G401.6 (cell line): Measurements from ENCODE around the gene FCRL6.

Experiments used
- FAIRE-seq: peaks from 2 replicates; lab custom pipeline; 2012; peaks lifted over from hg19 to GRCh38; lab: Jason Lieb, UNC

The FCRL6 gene

GRCh38 chr1:159835862-159836525, 33.8 kb downstream of the FCRL6 start:
- no peak for FAIRE-seq

- no peak for FAIRE-seq
Measured at GRCh38 chr1:159838715-159839114, 36.6 kb downstream of the FCRL6 start.

GRCh38 chr1:159839116-159839849, 37.1 kb downstream of the FCRL6 start:
- FAIRE-seq: no peak

- FAIRE-seq: no peak
Measured at GRCh38 chr1:159841749-159842148, 39.6 kb downstream of the FCRL6 start.

GRCh38 chr1:159843459-159843858, 41.3 kb downstream of the FCRL6 start:
- FAIRE-seq: no peak

- no peak for FAIRE-seq
Measured at GRCh38 chr1:159845751-159846629, 43.8 kb downstream of the FCRL6 start.

- FAIRE-seq: no peak
Measured at GRCh38 chr1:159847231-159847630, 45.1 kb downstream of the FCRL6 start.

- FAIRE-seq: no peak
Measured at GRCh38 chr1:159848326-159848725, 46.2 kb downstream of the FCRL6 start.

- FAIRE-seq: no peak
Measured at GRCh38 chr1:159849626-159850366, 47.6 kb downstream of the FCRL6 start.

- FAIRE-seq: no peak
Measured at GRCh38 chr1:159851407-159851806, 49.2 kb downstream of the FCRL6 start.

- no peak for FAIRE-seq
Measured at GRCh38 chr1:159853417-159854115, 51.4 kb downstream of the FCRL6 start.

GRCh38 chr1:159854116-159854692, 52.0 kb downstream of the FCRL6 start:
- no peak for FAIRE-seq

- no peak for FAIRE-seq
Measured at GRCh38 chr1:159854693-159855192, 52.6 kb downstream of the FCRL6 start.

- no peak for FAIRE-seq
Measured at GRCh38 chr1:159855709-159856108, 53.5 kb downstream of the FCRL6 start.

- FAIRE-seq: no peak
Measured at GRCh38 chr1:159856576-159856975, 54.4 kb downstream of the FCRL6 start.

- no peak for FAIRE-seq
Measured at GRCh38 chr1:159857889-159858288, 55.7 kb downstream of the FCRL6 start.

GRCh38 chr1:159859767-159860322, 57.7 kb downstream of the FCRL6 start:
- no peak for FAIRE-seq

GRCh38 chr1:159860456-159860855, 58.3 kb downstream of the FCRL6 start:
- FAIRE-seq: no peak

- FAIRE-seq: no peak
Measured at GRCh38 chr1:159861218-159861617, 59.1 kb downstream of the FCRL6 start.

- FAIRE-seq: no peak
Measured at GRCh38 chr1:159862031-159862430, 59.9 kb downstream of the FCRL6 start.

- no peak for FAIRE-seq
Measured at GRCh38 chr1:159862557-159862956, 60.4 kb downstream of the FCRL6 start, which contains the start of gene VSIG8. TSS of gene VSIG8 (minus strand) at chr1:159862657. CDS start at chr1:159862521, 136 bp downstream.
